ENCODE measurements around the gene ALDOC. TPM values are rescaled to one million over a fixed set of nuclear protein-coding genes. Genes with fewer than 3 reads are reported as not detected.

The ALDOC gene
- total and polyA plus RNA-seq, 10 of the 15 experiments (the other 5 are each of a cell fraction or from before 2014, with no cell fraction given) = 16.0 to 268 (median 78.2) TPM

DNA sequence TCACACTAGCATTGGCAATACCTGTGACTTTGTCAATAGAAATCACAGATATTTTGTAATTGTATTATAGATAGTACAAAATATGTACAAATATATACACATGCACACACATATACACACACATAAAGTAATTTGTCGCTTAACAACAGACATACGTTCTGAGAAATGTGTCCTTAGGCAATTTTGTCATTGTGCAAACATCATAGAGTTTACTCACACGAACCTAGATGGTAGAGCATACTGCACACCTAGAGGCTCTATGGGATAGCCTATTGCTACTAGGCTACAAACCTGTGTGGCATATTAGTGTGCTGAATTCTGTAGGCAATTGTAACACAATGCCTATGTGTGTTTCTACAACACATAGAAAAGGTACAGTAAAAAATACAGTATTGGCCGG lies 35.3 kb downstream of the ALDOC start (continued):
- TF ChIP-seq, protein P1, sequence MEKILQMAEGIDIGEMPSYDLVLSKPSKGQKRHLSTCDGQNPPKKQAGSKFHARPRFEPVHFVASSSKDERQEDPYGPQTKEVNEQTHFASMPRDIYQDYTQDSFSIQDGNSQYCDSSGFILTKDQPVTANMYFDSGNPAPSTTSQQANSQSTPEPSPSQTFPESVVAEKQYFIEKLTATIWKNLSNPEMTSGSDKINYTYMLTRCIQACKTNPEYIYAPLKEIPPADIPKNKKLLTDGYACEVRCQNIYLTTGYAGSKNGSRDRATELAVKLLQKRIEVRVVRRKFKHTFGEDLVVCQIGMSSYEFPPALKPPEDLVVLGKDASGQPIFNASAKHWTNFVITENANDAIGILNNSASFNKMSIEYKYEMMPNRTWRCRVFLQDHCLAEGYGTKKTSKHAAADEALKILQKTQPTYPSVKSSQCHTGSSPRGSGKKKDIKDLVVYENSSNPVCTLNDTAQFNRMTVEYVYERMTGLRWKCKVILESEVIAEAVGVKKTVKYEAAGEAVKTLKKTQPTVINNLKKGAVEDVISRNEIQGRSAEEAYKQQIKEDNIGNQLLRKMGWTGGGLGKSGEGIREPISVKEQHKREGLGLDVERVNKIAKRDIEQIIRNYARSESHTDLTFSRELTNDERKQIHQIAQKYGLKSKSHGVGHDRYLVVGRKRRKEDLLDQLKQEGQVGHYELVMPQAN (conservative IDR thresholded peaks at IDR 0.05) = no peak
- TF ChIP-seq PAX5 (IDR thresholded peaks at IDR 0.05; ENCODE audit: borderline replicate concordance, low read depth, low read length) (no peak), NR2F1 (conservative IDR thresholded peaks at IDR 0.05) (no peak), CHD1 (IDR thresholded peaks at IDR 0.05; ENCODE audit: low read depth, low read length) (no peak)
- TF ChIP-seq, protein P2, sequence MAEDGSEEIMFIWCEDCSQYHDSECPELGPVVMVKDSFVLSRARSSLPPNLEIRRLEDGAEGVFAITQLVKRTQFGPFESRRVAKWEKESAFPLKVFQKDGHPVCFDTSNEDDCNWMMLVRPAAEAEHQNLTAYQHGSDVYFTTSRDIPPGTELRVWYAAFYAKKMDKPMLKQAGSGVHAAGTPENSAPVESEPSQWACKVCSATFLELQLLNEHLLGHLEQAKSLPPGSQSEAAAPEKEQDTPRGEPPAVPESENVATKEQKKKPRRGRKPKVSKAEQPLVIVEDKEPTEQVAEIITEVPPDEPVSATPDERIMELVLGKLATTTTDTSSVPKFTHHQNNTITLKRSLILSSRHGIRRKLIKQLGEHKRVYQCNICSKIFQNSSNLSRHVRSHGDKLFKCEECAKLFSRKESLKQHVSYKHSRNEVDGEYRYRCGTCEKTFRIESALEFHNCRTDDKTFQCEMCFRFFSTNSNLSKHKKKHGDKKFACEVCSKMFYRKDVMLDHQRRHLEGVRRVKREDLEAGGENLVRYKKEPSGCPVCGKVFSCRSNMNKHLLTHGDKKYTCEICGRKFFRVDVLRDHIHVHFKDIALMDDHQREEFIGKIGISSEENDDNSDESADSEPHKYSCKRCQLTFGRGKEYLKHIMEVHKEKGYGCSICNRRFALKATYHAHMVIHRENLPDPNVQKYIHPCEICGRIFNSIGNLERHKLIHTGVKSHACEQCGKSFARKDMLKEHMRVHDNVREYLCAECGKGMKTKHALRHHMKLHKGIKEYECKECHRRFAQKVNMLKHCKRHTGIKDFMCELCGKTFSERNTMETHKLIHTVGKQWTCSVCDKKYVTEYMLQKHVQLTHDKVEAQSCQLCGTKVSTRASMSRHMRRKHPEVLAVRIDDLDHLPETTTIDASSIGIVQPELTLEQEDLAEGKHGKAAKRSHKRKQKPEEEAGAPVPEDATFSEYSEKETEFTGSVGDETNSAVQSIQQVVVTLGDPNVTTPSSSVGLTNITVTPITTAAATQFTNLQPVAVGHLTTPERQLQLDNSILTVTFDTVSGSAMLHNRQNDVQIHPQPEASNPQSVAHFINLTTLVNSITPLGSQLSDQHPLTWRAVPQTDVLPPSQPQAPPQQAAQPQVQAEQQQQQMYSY (CRISPR knock-in tag; IDR thresholded peaks at IDR 0.05) = no peak
- TF ChIP-seq, protein P3, sequence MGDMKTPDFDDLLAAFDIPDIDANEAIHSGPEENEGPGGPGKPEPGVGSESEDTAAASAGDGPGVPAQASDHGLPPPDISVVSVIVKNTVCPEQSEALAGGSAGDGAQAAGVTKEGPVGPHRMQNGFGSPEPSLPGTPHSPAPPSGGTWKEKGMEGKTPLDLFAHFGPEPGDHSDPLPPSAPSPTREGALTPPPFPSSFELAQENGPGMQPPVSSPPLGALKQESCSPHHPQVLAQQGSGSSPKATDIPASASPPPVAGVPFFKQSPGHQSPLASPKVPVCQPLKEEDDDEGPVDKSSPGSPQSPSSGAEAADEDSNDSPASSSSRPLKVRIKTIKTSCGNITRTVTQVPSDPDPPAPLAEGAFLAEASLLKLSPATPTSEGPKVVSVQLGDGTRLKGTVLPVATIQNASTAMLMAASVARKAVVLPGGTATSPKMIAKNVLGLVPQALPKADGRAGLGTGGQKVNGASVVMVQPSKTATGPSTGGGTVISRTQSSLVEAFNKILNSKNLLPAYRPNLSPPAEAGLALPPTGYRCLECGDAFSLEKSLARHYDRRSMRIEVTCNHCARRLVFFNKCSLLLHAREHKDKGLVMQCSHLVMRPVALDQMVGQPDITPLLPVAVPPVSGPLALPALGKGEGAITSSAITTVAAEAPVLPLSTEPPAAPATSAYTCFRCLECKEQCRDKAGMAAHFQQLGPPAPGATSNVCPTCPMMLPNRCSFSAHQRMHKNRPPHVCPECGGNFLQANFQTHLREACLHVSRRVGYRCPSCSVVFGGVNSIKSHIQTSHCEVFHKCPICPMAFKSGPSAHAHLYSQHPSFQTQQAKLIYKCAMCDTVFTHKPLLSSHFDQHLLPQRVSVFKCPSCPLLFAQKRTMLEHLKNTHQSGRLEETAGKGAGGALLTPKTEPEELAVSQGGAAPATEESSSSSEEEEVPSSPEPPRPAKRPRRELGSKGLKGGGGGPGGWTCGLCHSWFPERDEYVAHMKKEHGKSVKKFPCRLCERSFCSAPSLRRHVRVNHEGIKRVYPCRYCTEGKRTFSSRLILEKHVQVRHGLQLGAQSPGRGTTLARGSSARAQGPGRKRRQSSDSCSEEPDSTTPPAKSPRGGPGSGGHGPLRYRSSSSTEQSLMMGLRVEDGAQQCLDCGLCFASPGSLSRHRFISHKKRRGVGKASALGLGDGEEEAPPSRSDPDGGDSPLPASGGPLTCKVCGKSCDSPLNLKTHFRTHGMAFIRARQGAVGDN (IDR thresholded peaks at IDR 0.05) = no peak
